GM19351 (cell line): ENCODE results near the gene PRPF40B.

Experiments used
- ATAC-seq: cut with Tn5 transposase; IDR thresholded peaks from one replicate; pipeline ENCODE4 v1.9.1; 2021; ENCODE audit warnings: mild to moderate bottlenecking, moderate library complexity; ENCODE audit not compliant: unreplicated experiment

Gene PRPF40B

GRCh38 chr12:49635036-49635435, 11.7 kb downstream of the PRPF40B start:
- no peak for ATAC-seq

- ATAC-seq = no peak
Measured at GRCh38 chr12:49635656-49636055, 12.3 kb downstream of the PRPF40B start.

- no peak for ATAC-seq
Measured at GRCh38 chr12:49636574-49636973, 13.2 kb downstream of the PRPF40B start.

GRCh38 chr12:49636979-49637755, 13.8 kb downstream of the PRPF40B start:
- no peak for ATAC-seq

GRCh38 chr12:49641748-49642369, 18.5 kb downstream of the PRPF40B start:
- ATAC-seq = no peak

- no peak for ATAC-seq
Measured at GRCh38 chr12:49642370-49642802, 19.0 kb downstream of the PRPF40B start.

- no peak for ATAC-seq
Measured at GRCh38 chr12:49643135-49643534, 19.8 kb downstream of the PRPF40B start.

GRCh38 chr12:49643961-49644619, 20.7 kb downstream of the PRPF40B start:
- no peak for ATAC-seq

GRCh38 chr12:49644620-49644994, 21.2 kb downstream of the PRPF40B start:
- no peak for ATAC-seq

GRCh38 chr12:49645146-49646039, 22.0 kb downstream of the PRPF40B start:
- ATAC-seq = no peak

- no peak for ATAC-seq
Measured at GRCh38 chr12:49646331-49646830, 23.0 kb downstream of the PRPF40B start.

GRCh38 chr12:49646871-49647654, 23.7 kb downstream of the PRPF40B start:
- ATAC-seq = no peak

GRCh38 chr12:49647827-49648711, 24.7 kb downstream of the PRPF40B start:
- ATAC-seq = no peak

- no peak for ATAC-seq
Measured at GRCh38 chr12:49648712-49649003, 25.3 kb downstream of the PRPF40B start.

- no peak for ATAC-seq
Measured at GRCh38 chr12:49649445-49649844, 26.1 kb downstream of the PRPF40B start.

- ATAC-seq = no peak
Measured at GRCh38 chr12:49649892-49650291, 26.5 kb downstream of the PRPF40B start.

- no peak for ATAC-seq
Measured at GRCh38 chr12:49651855-49652254, 28.5 kb downstream of the PRPF40B start.

GRCh38 chr12:49652921-49653520, 29.7 kb downstream of the PRPF40B start:
- no peak for ATAC-seq

GRCh38 chr12:49654715-49655114, 31.4 kb downstream of the PRPF40B start:
- no peak for ATAC-seq
